Karpas-422 (cell line): Measurements from ENCODE around the gene HOXA10. TPM values are rescaled to one million over a fixed set of nuclear protein-coding genes. Genes with fewer than 3 reads are reported as not detected.

Experiments used
- DNase-seq: peaks from one replicate; pipeline ENCODE4 v3.0.0-alpha.2; 2015
- H2AFZ ChIP-seq: fragments of 200-600 bp; sonication (generic); 2 replicates; pipeline ENCODE4 v1.6.1; 2014; ENCODE audit warnings: antibody characterized with exemption, low read length, mixed read lengths
- H3K27ac ChIP-seq: fragments of 200-600 bp; sonication (generic); 2 replicates; pipeline ENCODE4 v1.5.1; 2014; ENCODE audit warnings: mild to moderate bottlenecking, low read length, moderate library complexity
- H3K27me3 ChIP-seq: fragments of 200-600 bp; sonication (generic); 2 replicates; pipeline ENCODE4 v1.6.1; 2014; ENCODE audit warnings: low read length, mixed read lengths
- H3K36me3 ChIP-seq: fragments of 200-600 bp; sonication (generic); 2 replicates; pipeline ENCODE4 v1.6.1; 2014; ENCODE audit warnings: low read length, mixed read lengths; ENCODE audit not compliant: insufficient read depth
- H3K4me1 ChIP-seq: fragments of 200-600 bp; sonication (generic); 2 replicates; pipeline ENCODE4 v1.6.1; 2014; ENCODE audit warnings: mild to moderate bottlenecking, low read length, mixed read lengths
- H3K4me2 ChIP-seq: fragments of 200-600 bp; sonication (generic); 2 replicates; pipeline ENCODE4 v1.6.1; 2014; ENCODE audit warnings: low read length, low read depth, mild to moderate bottlenecking; ENCODE audit not compliant: poor library complexity, severe bottlenecking
- H3K4me3 ChIP-seq: fragments of 200-600 bp; sonication (generic); 2 replicates; pipeline ENCODE4 v1.5.1; 2014; ENCODE audit warnings: mild to moderate bottlenecking, antibody characterized with exemption, low read length, mixed read lengths
- H3K79me2 ChIP-seq: fragments of 200-600 bp; sonication (generic); 2 replicates; pipeline ENCODE4 v1.6.1; 2014; ENCODE audit warnings: mild to moderate bottlenecking, low read length, mixed read lengths
- H3K9ac ChIP-seq: fragments of 200-600 bp; sonication (generic); 2 replicates; pipeline ENCODE4 v1.6.0; 2014; ENCODE audit warnings: low read length
- H3K9me2 ChIP-seq: fragments of 200-600 bp; sonication (generic), shearing (Covaris generic); replicated peaks from 2 replicates; pipeline ENCODE4 v1.6.0; 2014; ENCODE audit warnings: mild to moderate bottlenecking, low read length, moderate library complexity; ENCODE audit not compliant: insufficient read depth
- H3K9me3 ChIP-seq: fragments of 300-700, 200-600 bp; sonication (generic); 2 replicates; pipeline ENCODE4 v1.6.1; 2014; ENCODE audit warnings: low read length, mixed read lengths
- H4K20me1 ChIP-seq: fragments of 200-600 bp; sonication (generic); 2 replicates; pipeline ENCODE4 v1.6.1; 2014; ENCODE audit warnings: mild to moderate bottlenecking, antibody characterized with exemption, low read length, low read depth; ENCODE audit not compliant: insufficient read depth
- total RNA-seq: library from RNA; depleted of rRNA; stranded (reverse); fragments of >200 nt; shearing (Covaris generic); gene quantifications from 2 replicates; pipeline ENCODE4 v1.2.3, GENCODE V29; 2014; ENCODE audit warnings: low replicate concordance

Gene HOXA10
- total RNA-seq, 1 experiment from 2014 or later = not detected

GRCh38 chr7:27175626-27176523, 1.8 kb upstream of the HOXA10 start:
- Histone ChIP-seq H3K27me3 (no peaks in the 10 kb centered on the region), H3K79me2 (no peaks in the 10 kb centered on the region), H3K9me2 (no peaks in the 10 kb centered on the region), H4K20me1 (no peaks in the 10 kb centered on the region), H2AFZ (no peak overlapping the region), H3K9ac (no peak overlapping the region), H3K36me3 (no peaks in the 10 kb centered on the region), H3K27ac (no peak overlapping the region), H3K4me2 (no peak overlapping the region), H3K9me3 (no peaks in the 10 kb centered on the region), H3K4me1 (no peaks in the 10 kb centered on the region; the same call in 1 of the 2 replicates), H3K4me3 (no peak overlapping the region)
- DNase-seq = no peak

GRCh38 chr7:27174874-27175625, 930 bp upstream of the HOXA10 start:
- Histone ChIP-seq H3K79me2 (no peaks in the 10 kb centered on the region), H3K9me2 (no peaks in the 10 kb centered on the region), H3K36me3 (no peaks in the 10 kb centered on the region), H3K27ac (no peak overlapping the region), H2AFZ (no peak overlapping the region), H3K4me1 (no peaks in the 10 kb centered on the region; the same call in 1 of the 2 replicates), H3K4me2 (no peak overlapping the region), H4K20me1 (no peaks in the 10 kb centered on the region), H3K27me3 (no peaks in the 10 kb centered on the region), H3K4me3 (no peak overlapping the region), H3K9ac (no peak overlapping the region), H3K9me3 (no peaks in the 10 kb centered on the region)
- DNase-seq = no peak

- H3K79me2 ChIP-seq = no peaks in the 10 kb centered on the region
- no peak overlapping the region for H3K4me3 ChIP-seq
- H3K4me1 ChIP-seq = no peaks in the 10 kb centered on the region
- H3K4me2 ChIP-seq = no peak overlapping the region
- H3K9me3 ChIP-seq = no peaks in the 10 kb centered on the region
- no peak overlapping the region for H2AFZ ChIP-seq
- H4K20me1 ChIP-seq = no peaks in the 10 kb centered on the region
- H3K9ac ChIP-seq = no peak overlapping the region
- no peaks in the 10 kb centered on the region for H3K27me3 ChIP-seq
- no peak for DNase-seq
- H3K36me3 ChIP-seq = no peaks in the 10 kb centered on the region
- H3K9me2 ChIP-seq = no peaks in the 10 kb centered on the region
- H3K27ac ChIP-seq = no peak overlapping the region
Measured at GRCh38 chr7:27173511-27173955, 587 bp downstream of the HOXA10 start.

GRCh38 chr7:27172823-27173510, 1.2 kb downstream of the HOXA10 start:
- H4K20me1 ChIP-seq = no peaks in the 10 kb centered on the region
- no peaks in the 10 kb centered on the region for H3K4me1 ChIP-seq
- no peak overlapping the region for H2AFZ ChIP-seq
- H3K27me3 ChIP-seq = no peaks in the 10 kb centered on the region
- H3K9ac ChIP-seq = no peak overlapping the region
- no peaks in the 10 kb centered on the region for H3K79me2 ChIP-seq
- no peak overlapping the region for H3K27ac ChIP-seq
- H3K4me2 ChIP-seq = no peak overlapping the region
- H3K9me3 ChIP-seq = no peaks in the 10 kb centered on the region
- H3K9me2 ChIP-seq = no peaks in the 10 kb centered on the region
- no peak overlapping the region for H3K4me3 ChIP-seq
- no peak for DNase-seq
- no peaks in the 10 kb centered on the region for H3K36me3 ChIP-seq

GRCh38 chr7:27172315-27172774, 1.8 kb downstream of the HOXA10 start:
- Histone ChIP-seq H3K9me3 (no peaks in the 10 kb centered on the region), H3K9ac (no peak overlapping the region), H3K4me1 (no peaks in the 10 kb centered on the region), H3K4me3 (no peak overlapping the region), H3K9me2 (no peaks in the 10 kb centered on the region), H3K36me3 (no peaks in the 10 kb centered on the region), H3K27me3 (no peaks in the 10 kb centered on the region), H4K20me1 (no peaks in the 10 kb centered on the region), H3K27ac (no peak overlapping the region), H3K4me2 (no peak overlapping the region), H3K79me2 (no peaks in the 10 kb centered on the region), H2AFZ (no peak overlapping the region)
- DNase-seq = no peak

GRCh38 chr7:27171637-27172314, 2.3 kb downstream of the HOXA10 start:
- Histone ChIP-seq H3K9me2 (no peaks in the 10 kb centered on the region), H2AFZ (no peak overlapping the region), H3K9ac (no peak overlapping the region), H4K20me1 (no peaks in the 10 kb centered on the region), H3K27me3 (no peaks in the 10 kb centered on the region), H3K27ac (no peak overlapping the region), H3K79me2 (no peaks in the 10 kb centered on the region), H3K4me2 (no peak overlapping the region), H3K4me1 (no peaks in the 10 kb centered on the region), H3K36me3 (no peaks in the 10 kb centered on the region), H3K4me3 (no peak overlapping the region), H3K9me3 (no peaks in the 10 kb centered on the region)
- no peak for DNase-seq

- Histone ChIP-seq H3K4me1 (no peaks in the 10 kb centered on the region), H4K20me1 (no peaks in the 10 kb centered on the region), H3K4me2 (no peak overlapping the region), H2AFZ (no peak overlapping the region), H3K4me3 (no peak overlapping the region), H3K9me2 (no peaks in the 10 kb centered on the region), H3K9ac (no peak overlapping the region), H3K27ac (no peak overlapping the region), H3K27me3 (no peaks in the 10 kb centered on the region), H3K79me2 (no peaks in the 10 kb centered on the region), H3K9me3 (no peaks in the 10 kb centered on the region), H3K36me3 (no peaks in the 10 kb centered on the region)
- DNase-seq = no peak
Measured at GRCh38 chr7:27171325-27171636, 2.8 kb downstream of the HOXA10 start.
